ENCODE results near the gene LOXHD1. TPM values are rescaled to one million over a fixed set of nuclear protein-coding genes. Genes with fewer than 3 reads are reported as not detected.

Gene LOXHD1
- total and polyA plus RNA-seq, 2 donors (not counting 1 experiment from before 2014, with no cell fraction given) = not detected

- Histone ChIP-seq H3K36me3 (replicated peaks in 1 of 2; ENCODE audit: control extremely low read depth in 1 of 2, control insufficient read depth in 1 of 2, extremely low read depth in 1 of 2, insufficient read depth in 2 of 2, low read length in 1 of 2) (no peaks in the 10 kb centered on the region), H4K20me1 (ENCODE audit: control insufficient read depth, insufficient read depth, low read length, poor library complexity, severe bottlenecking) (no peaks in the 10 kb centered on the region), H3K9me3 (ENCODE audit: control extremely low read depth in 1 of 3, control insufficient read depth in 2 of 3, insufficient read depth in 1 of 3, low read length in 2 of 3) (peaks cover 0 to 8% (median 0%) of the 10 kb centered on the region in 3 donors), H3K27ac (ENCODE audit: low read length in 2 of 2) (no peak overlapping the region), H3K9ac (ENCODE audit: low read length) (no peak overlapping the region), H3K4me1 (ENCODE audit: control insufficient read depth in 2 of 2, insufficient read depth in 2 of 2, low read length in 2 of 2) (no peaks in the 10 kb centered on the region), H3K4me2 (replicated peaks; ENCODE audit: low read depth, low read length, poor library complexity, severe bottlenecking) (no peak overlapping the region), H3K79me2 (ENCODE audit: control insufficient read depth, insufficient read depth, low read length) (no peaks in the 10 kb centered on the region), H3K27me3 (replicated peaks in 1 of 4; ENCODE audit: control extremely low read depth in 1 of 4, control insufficient read depth in 3 of 4, insufficient read depth in 4 of 4, low read length in 3 of 4) (no peaks in the 10 kb centered on the region), H3K4me3 (ENCODE audit: control extremely low read depth in 1 of 5, extremely low read depth in 1 of 5, insufficient read depth in 1 of 5, low read depth in 2 of 5, low read length in 4 of 5) (no peak overlapping the region), H2AFZ (ENCODE audit: insufficient read depth, low read depth, low read length, poor library complexity, severe bottlenecking) (no peak overlapping the region)
- no peaks in the 10 kb centered on the region for H3K4me1 Mint-ChIP-seq
- CTCF ChIA-PET = no interaction called here
- ATAC-seq (ENCODE audit: low read depth) = no peak
- 90% methylated on average over 6 of the region's 8 CpGs for WGBS (ENCODE audit: insufficient coverage)
- no peak for DNase-seq
- peaks cover 15% of the 10 kb centered on the region for H3K27me3 Mint-ChIP-seq
- H3K27ac Mint-ChIP-seq = no peak overlapping the region
- POLR2A ChIA-PET = no interaction called here
- H3K9me3 Mint-ChIP-seq (ENCODE audit: insufficient read depth) = no peaks in the 10 kb centered on the region
- H3K4me3 Mint-ChIP-seq = no peak overlapping the region
- intact Hi-C loops (cut with micrococcal nuclease) = no loop called here
- TF ChIP-seq EZH2 (IDR thresholded peaks at IDR 0.05; ENCODE audit: borderline replicate concordance, insufficient read depth, low read depth, low read length, poor library complexity, severe bottlenecking) (no peak), CTCF (IDR thresholded peaks at IDR 0.05) (no peak)
Observed at GRCh38 chr18:46632401-46633071, 24.5 kb downstream of the LOXHD1 start.

GRCh38 chr18:46630991-46631390 lies 26.0 kb downstream of the LOXHD1 start:
- H2AFZ ChIP-seq (ENCODE audit: insufficient read depth, low read depth, low read length, poor library complexity, severe bottlenecking) = no peak overlapping the region
- peaks cover 0 to 8% (median 0%) of the 10 kb centered on the region in 3 donors for H3K9me3 ChIP-seq (ENCODE audit: control extremely low read depth in 1 of 3, control insufficient read depth in 2 of 3, insufficient read depth in 1 of 3, low read length in 2 of 3)
- ChIA-PET POLR2A (no interaction called here), CTCF (no interaction called here)
- H3K27me3 Mint-ChIP-seq = peaks cover 23% of the 10 kb centered on the region
- ATAC-seq (ENCODE audit: low read depth) (no peak), DNase-seq (no peak)
- H3K4me3 ChIP-seq (ENCODE audit: control extremely low read depth in 1 of 5, extremely low read depth in 1 of 5, insufficient read depth in 1 of 5, low read depth in 2 of 5, low read length in 4 of 5) = no peak overlapping the region
- no peaks in the 10 kb centered on the region for H3K9me3 Mint-ChIP-seq (ENCODE audit: insufficient read depth)
- H3K4me2 ChIP-seq (replicated peaks; ENCODE audit: low read depth, low read length, poor library complexity, severe bottlenecking) = no peak overlapping the region
- H3K4me1 Mint-ChIP-seq = no peaks in the 10 kb centered on the region
- no peak overlapping the region for H3K27ac ChIP-seq (ENCODE audit: low read length in 2 of 2)
- no peaks in the 10 kb centered on the region for H3K36me3 ChIP-seq (replicated peaks in 1 of 2; ENCODE audit: control extremely low read depth in 1 of 2, control insufficient read depth in 1 of 2, extremely low read depth in 1 of 2, insufficient read depth in 2 of 2, low read length in 1 of 2)
- H3K27me3 ChIP-seq (replicated peaks in 1 of 4; ENCODE audit: control extremely low read depth in 1 of 4, control insufficient read depth in 3 of 4, insufficient read depth in 4 of 4, low read length in 3 of 4) = no peaks in the 10 kb centered on the region
- H3K79me2 ChIP-seq (ENCODE audit: control insufficient read depth, insufficient read depth, low read length) = no peaks in the 10 kb centered on the region
- no peaks in the 10 kb centered on the region for H3K4me1 ChIP-seq (ENCODE audit: control insufficient read depth in 2 of 2, insufficient read depth in 2 of 2, low read length in 2 of 2)
- WGBS (ENCODE audit: insufficient coverage) = no CpG with 5 or more reads among the region's 3 CpGs
- H3K4me3 Mint-ChIP-seq = no peak overlapping the region
- intact Hi-C loops (cut with micrococcal nuclease) = no loop called here
- H3K9ac ChIP-seq (ENCODE audit: low read length) = no peak overlapping the region
- no peak for TF ChIP-seq EZH2 (IDR thresholded peaks at IDR 0.05; ENCODE audit: borderline replicate concordance, insufficient read depth, low read depth, low read length, poor library complexity, severe bottlenecking)
- no peaks in the 10 kb centered on the region for H4K20me1 ChIP-seq (ENCODE audit: control insufficient read depth, insufficient read depth, low read length, poor library complexity, severe bottlenecking)
- no peak overlapping the region for H3K27ac Mint-ChIP-seq

Data from B cell (primary cell).